ENCODE data around the gene PARP1.

GRCh38 chr1:226388131-226388530 is 19.8 kb downstream of the PARP1 start:
- TF ChIP-seq CTCF (IDR thresholded peaks at IDR 0.05) (no peak), EP300 (IDR thresholded peaks at IDR 0.05) (no peak), POLR2A (IDR thresholded peaks at IDR 0.05) (no peak)
